ENCODE data around the gene SLITRK2.

Gene SLITRK2

GRCh38 chrX:145861818-145862217, 44.2 kb downstream of the SLITRK2 start:
- H3K4me1 ChIP-seq (ENCODE audit: control insufficient read depth, insufficient read depth, low read length): no peaks in the 10 kb centered on the region
- ChIA-PET CTCF (no interaction called here), POLR2A (no interaction called here)
- H3K9me3 ChIP-seq (ENCODE audit: control insufficient read depth, insufficient read depth, low read depth, low read length): no peaks in the 10 kb centered on the region
- H3K36me3 ChIP-seq (ENCODE audit: control insufficient read depth in 2 of 2, insufficient read depth in 1 of 2, low read length in 2 of 2): no peaks in the 10 kb centered on the region
- no peak overlapping the region for H3K27ac ChIP-seq (ENCODE audit: extremely low read depth, low read depth, low read length)
- no peak overlapping the region for H3K4me3 ChIP-seq (ENCODE audit: low read depth, low read length)
- TF ChIP-seq YY2 (tag by site-specific recombination; IDR thresholded peaks at IDR 0.05) (no peak), ZBTB8A (tag by site-specific recombination; IDR thresholded peaks at IDR 0.05) (no peak), KLF7 (tag by site-specific recombination; IDR thresholded peaks at IDR 0.05; ENCODE audit: borderline replicate concordance) (no peak), ZNF121 (tag by site-specific recombination; IDR thresholded peaks at IDR 0.05) (no peak), ZNF623 (tag by site-specific recombination; IDR thresholded peaks at IDR 0.05) (no peak), EGR2 (tag by site-specific recombination; IDR thresholded peaks at IDR 0.05; ENCODE audit: low read depth) (no peak), YY1 (tag by site-specific recombination; IDR thresholded peaks at IDR 0.05) (no peak), GLIS2 (tag by site-specific recombination; IDR thresholded peaks at IDR 0.05) (no peak), ZNF311 (tag by site-specific recombination; IDR thresholded peaks at IDR 0.05; ENCODE audit: borderline replicate concordance) (no peak), ZNF548 (tag by site-specific recombination; IDR thresholded peaks at IDR 0.05) (no peak), ZNF184 (tag by site-specific recombination; IDR thresholded peaks at IDR 0.05) (no peak), PRDM10 (tag by site-specific recombination; IDR thresholded peaks at IDR 0.05) (no peak), ZNF394 (tag by site-specific recombination; IDR thresholded peaks at IDR 0.05; ENCODE audit: borderline replicate concordance) (no peak), ZNF488 (tag by site-specific recombination; IDR thresholded peaks at IDR 0.05) (no peak), ZNF768 (tag by site-specific recombination; IDR thresholded peaks at IDR 0.05) (no peak), SETDB1 (IDR thresholded peaks at IDR 0.05; ENCODE audit: insufficient read length, low read length) (no peak), ZNF513 (tag by site-specific recombination; IDR thresholded peaks at IDR 0.05) (no peak), ZNF214 (tag by site-specific recombination; IDR thresholded peaks at IDR 0.05; ENCODE audit: borderline replicate concordance) (no peak)

GRCh38 chrX:145865082-145865481, 47.5 kb downstream of the SLITRK2 start:
- POLR2A ChIA-PET: no interaction called here
- H3K27ac ChIP-seq (ENCODE audit: extremely low read depth, low read depth, low read length): no peak overlapping the region
- no peaks in the 10 kb centered on the region for H3K9me3 ChIP-seq (ENCODE audit: control insufficient read depth, insufficient read depth, low read depth, low read length)
- H3K4me3 ChIP-seq (ENCODE audit: low read depth, low read length): no peak overlapping the region
- H3K36me3 ChIP-seq (ENCODE audit: control insufficient read depth in 2 of 2, insufficient read depth in 1 of 2, low read length in 2 of 2): no peaks in the 10 kb centered on the region
- no peaks in the 10 kb centered on the region for H3K4me1 ChIP-seq (ENCODE audit: control insufficient read depth, insufficient read depth, low read length)
- CTCF ChIA-PET: no interaction called here
- TF ChIP-seq KLF8 (tag by site-specific recombination; IDR thresholded peaks at IDR 0.05): no peak
- no peak for TF ChIP-seq ZNF645 (tag by site-specific recombination; IDR thresholded peaks at IDR 0.05)
- no peak for TF ChIP-seq ZBTB44 (tag by site-specific recombination; IDR thresholded peaks at IDR 0.05)
- no peak for TF ChIP-seq OVOL3 (tag by site-specific recombination; IDR thresholded peaks at IDR 0.05)
- TF ChIP-seq ZNF239 (tag by site-specific recombination; IDR thresholded peaks at IDR 0.05): no peak
- TF ChIP-seq ZNF350 (tag by site-specific recombination; IDR thresholded peaks at IDR 0.05): no peak
- no peak for TF ChIP-seq ZNF202 (tag by site-specific recombination; IDR thresholded peaks at IDR 0.05; ENCODE audit: borderline replicate concordance)
- no peak for TF ChIP-seq GLIS1 (tag by site-specific recombination; IDR thresholded peaks at IDR 0.05)
- no peak for TF ChIP-seq ZNF184 (tag by site-specific recombination; IDR thresholded peaks at IDR 0.05)
- no peak for TF ChIP-seq ZNF26 (tag by site-specific recombination; IDR thresholded peaks at IDR 0.05)
